Peyer's patch (tissue), 4 donors: ENCODE data around the gene MPC2.

Source experiments
- CTCF ChIP-seq, 6 experiments: fragments of 450-650 bp in 4 of 6; fragments of 200-600 bp in 2 of 6; sonication (generic) in 1 of 6; IDR thresholded peaks; one replicate each; pipeline ENCODE4 v1.5.1; 2017 to 2019; ENCODE audit warnings: antibody characterized with exemption in 6 of 6, mild to moderate bottlenecking in 3 of 6, moderate library complexity in 1 of 6
- POLR2A ChIP-seq, 2 donors: fragments of 450-650 bp; IDR thresholded peaks; one replicate each; pipeline ENCODE4 v1.5.1; 2017; ENCODE audit warnings: antibody characterized with exemption in 2 of 2, mild to moderate bottlenecking in 2 of 2, moderate library complexity in 2 of 2

GRCh38 chr1:167924543-167925231 is 12.2 kb downstream of the MPC2 start:
- TF ChIP-seq CTCF (IDR thresholded peaks at IDR 0.05) (no peak), POLR2A (IDR thresholded peaks at IDR 0.05) (no peak)
